GM12878 (cell line): ENCODE measurements around the gene UBAC2. TPM values are rescaled to one million over a fixed set of nuclear protein-coding genes. Genes with fewer than 3 reads are reported as not detected.

ENCODE experiments used
- ATF7 ChIP-seq: fragments of 450-650 bp; IDR thresholded peaks from 2 replicates; pipeline ENCODE4 v1.6.1; 2016; ENCODE audit warnings: low read depth, mild to moderate bottlenecking
- BHLHE40 ChIP-seq, 2 experiments: fragments of 450-650 bp in 1 of 2; IDR thresholded peaks; 2 replicates each; pipeline ENCODE4 v1.6.1; 2011 to 2017; ENCODE audit warnings: low read depth in 2 of 2, borderline replicate concordance in 1 of 2, improper control_type of control experiment in 1 of 2, low read length in 1 of 2, mild to moderate bottlenecking in 1 of 2
- BRCA1 ChIP-seq: IDR thresholded peaks from 2 replicates; pipeline ENCODE4 v1.6.1; 2011; ENCODE audit warnings: low read depth, low read length, improper control_type of control experiment
- FOXK2 ChIP-seq: fragments of 450-650 bp; IDR thresholded peaks from 2 replicates; pipeline ENCODE4 v1.6.1; 2017; ENCODE audit warnings: mild to moderate bottlenecking, moderate library complexity
- JUNB ChIP-seq: IDR thresholded peaks from 2 replicates; pipeline ENCODE4 v1.6.1; 2016; ENCODE audit warnings: antibody characterized with exemption, mild to moderate bottlenecking
- MLLT1 ChIP-seq: fragments of 450-650 bp; IDR thresholded peaks from 2 replicates; pipeline ENCODE4 v1.6.1; 2016; ENCODE audit warnings: mild to moderate bottlenecking
- NFXL1 ChIP-seq: fragments of 450-650 bp; IDR thresholded peaks from 2 replicates; pipeline ENCODE4 v1.6.1; 2017; ENCODE audit warnings: antibody characterized with exemption, mild to moderate bottlenecking, borderline replicate concordance
- PKNOX1 ChIP-seq: fragments of 450-650 bp; IDR thresholded peaks from 2 replicates; pipeline ENCODE4 v1.6.1; 2016; ENCODE audit warnings: mild to moderate bottlenecking
- RAD51 ChIP-seq: fragments of 450-650 bp; IDR thresholded peaks from 2 replicates; pipeline ENCODE4 v1.6.1; 2016; ENCODE audit warnings: moderate library complexity, mild to moderate bottlenecking, inconsistent platforms
- SIN3A ChIP-seq: IDR thresholded peaks from 2 replicates; pipeline ENCODE4 v1.6.1; 2012; ENCODE audit warnings: low read depth, low read length, improper control_type of control experiment
- SMAD1 ChIP-seq: fragments of 450-650 bp; IDR thresholded peaks from 2 replicates; pipeline ENCODE4 v1.6.1; 2018; ENCODE audit warnings: mild to moderate bottlenecking, low read depth; ENCODE audit not compliant: partially characterized antibody
- SPI1 ChIP-seq: IDR thresholded peaks from 2 replicates; pipeline ENCODE4 v1.6.1; 2011; ENCODE audit warnings: low read depth, mild to moderate bottlenecking, low read length, moderate library complexity, borderline replicate concordance; ENCODE audit not compliant: insufficient read depth
- SUPT20H ChIP-seq: IDR thresholded peaks from 2 replicates; pipeline ENCODE4 v1.6.1; 2011; ENCODE audit warnings: low read depth, mild to moderate bottlenecking, low read length, moderate library complexity, borderline replicate concordance; ENCODE audit not compliant: control insufficient read depth
- ZBTB33 ChIP-seq: fragments of 450-650 bp; IDR thresholded peaks from 2 replicates; pipeline ENCODE4 v1.6.1; 2017; ENCODE audit warnings: mild to moderate bottlenecking
- ZBTB40 ChIP-seq: fragments of 450-650 bp; IDR thresholded peaks from 2 replicates; pipeline ENCODE4 v1.6.1; 2016; ENCODE audit warnings: mild to moderate bottlenecking, moderate library complexity, borderline replicate concordance
- ZNF687 ChIP-seq: fragments of 450-650 bp; IDR thresholded peaks from 2 replicates; pipeline ENCODE4 v1.6.1; 2017; ENCODE audit warnings: mild to moderate bottlenecking, moderate library complexity
- ZZZ3 ChIP-seq: IDR thresholded peaks from 2 replicates; pipeline ENCODE4 v1.6.1; 2011; ENCODE audit warnings: low read depth; ENCODE audit not compliant: control insufficient read depth, insufficient read length
- polyA plus RNA-seq, 11 experiments: library from polyadenylated mRNA; depleted of rRNA in 4 of 11; unstranded in 6 of 11; stranded (reverse) in 5 of 11; fragments of >200 nt; fragmentation: Nextera tagmentation in 4 of 11; fragmentation: Illumina TruSeq in 1 of 11; extraction: Ambion mirVana in 4 of 11; extraction: Trizol in 1 of 11; gene quantifications; 1 replicate in 1 of 11; 2 replicates in 10 of 11; pipeline versions ENCODE4 v1.2.1 to v1.2.3, GENCODE V29; 2011 to 2016; ENCODE audit warnings: inconsistent platforms in 2 of 11, missing spikeins in 2 of 11, low read depth in 1 of 11
- total RNA-seq, 4 experiments: library from RNA; depleted of rRNA in 3 of 4; stranded (reverse); fragments of >200 nt in 3 of 4; fragmentation: Illumina TruSeq in 1 of 4; extraction: Trizol in 1 of 4; gene quantifications; 2 replicates each; pipeline versions ENCODE4 v1.2.1 to v1.2.3, GENCODE V29; 2013 to 2021

The UBAC2 gene
- total and polyA plus RNA-seq, 10 of the 15 experiments (the other 5 are each of a cell fraction or from before 2014, with no cell fraction given) = 3.0 to 54.6 (median 17.4) TPM

- TF ChIP-seq ZNF687 (no peak), BRCA1 (no peak), RAD51 (no peak), SIN3A (no peak), SUPT20H (no peak), JUNB (no peak), ZZZ3 (no peak), ATF7 (no peak), BHLHE40 (IDR thresholded peaks at IDR 0.05; ENCODE audit: borderline replicate concordance in 1 of 2, low read depth in 2 of 2, low read length in 1 of 2) (peak; percentile 31 to 58; a peak in 2 of 4 replicates), FOXK2 (no peak), MLLT1 (peak; percentile 37; the same call in 1 of the 2 replicates), SMAD1 (no peak), ZBTB40 (no peak), ZBTB33 (no peak), PKNOX1 (peak; percentile 68), NFXL1 (no peak), SPI1 (no peak)
Observed at GRCh38 chr13:99351772-99352171, 151.1 kb downstream of the UBAC2 start (continued).
